Stimulated activated CD8-positive, alpha-beta memory T cell treated with anti-CD3 and anti-CD28 coated beads, Interleukin-15, amount 100 ng/mL, for 48 hours (primary cell): Measurements from ENCODE around the gene KRTAP9-7.
"Not testable (repeated sequence)": the region's sequence is repeated elsewhere in the genome, so short reads cannot be mapped to it uniquely, and the experiment has no call there.

ENCODE experiments used
- DNase-seq, 2 donors: peaks; one replicate each; pipeline ENCODE4 v3.0.0-alpha.2; 2020; ENCODE audit warnings: low read depth in 2 of 2

KRTAP9-7 gene, protein sequence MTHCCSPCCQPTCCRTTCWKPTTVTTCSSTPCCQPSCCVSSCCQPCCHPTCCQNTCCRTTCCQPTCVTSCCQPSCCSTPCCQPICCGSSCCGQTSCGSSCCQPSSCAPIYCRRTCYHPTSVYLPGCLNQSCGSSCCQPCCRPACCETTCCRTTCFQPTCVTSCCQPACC

GRCh38 chr17:41275648-41276190, at the start of gene KRTAP9-7:
KRTAP9-7 (plus strand) TSS chr17:41275698; CDS start chr17:41275698, 0 bp downstream.
- not testable (repeated sequence) for DNase-seq

- DNase-seq, result no peak
Measured at GRCh38 chr17:41226051-41226450, 49.4 kb upstream of the KRTAP9-7 start.

DNA sequence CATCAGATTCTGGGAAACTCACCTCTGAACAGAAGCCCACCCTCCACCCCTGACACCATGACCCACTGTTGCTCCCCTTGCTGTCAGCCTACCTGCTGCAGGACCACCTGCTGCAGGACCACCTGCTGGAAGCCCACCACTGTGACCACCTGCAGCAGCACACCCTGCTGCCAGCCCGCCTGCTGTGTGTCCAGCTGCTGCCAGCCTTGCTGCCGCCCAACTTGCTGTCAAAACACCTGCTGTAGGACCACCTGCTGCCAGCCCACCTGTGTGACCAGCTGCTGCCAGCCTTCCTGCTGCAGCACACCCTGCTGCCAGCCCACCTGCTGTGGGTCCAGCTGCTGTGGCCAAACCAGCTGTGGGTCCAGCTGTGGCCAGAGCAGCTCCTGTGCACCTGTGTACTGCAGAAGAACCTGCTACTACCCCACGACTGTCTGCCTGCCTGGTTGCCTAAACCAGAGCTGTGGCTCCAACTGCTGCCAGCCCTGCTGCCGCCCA, 48.9 kb upstream of the KRTAP9-7 start, which contains the start of gene KRTAP9-2:
Gene KRTAP9-2, plus strand, starts transcription at position 51 of the 498 bp plus-strand sequence. Its CDS starts 7 bp downstream, at position 58.
- not testable (repeated sequence) for DNase-seq

DNA sequence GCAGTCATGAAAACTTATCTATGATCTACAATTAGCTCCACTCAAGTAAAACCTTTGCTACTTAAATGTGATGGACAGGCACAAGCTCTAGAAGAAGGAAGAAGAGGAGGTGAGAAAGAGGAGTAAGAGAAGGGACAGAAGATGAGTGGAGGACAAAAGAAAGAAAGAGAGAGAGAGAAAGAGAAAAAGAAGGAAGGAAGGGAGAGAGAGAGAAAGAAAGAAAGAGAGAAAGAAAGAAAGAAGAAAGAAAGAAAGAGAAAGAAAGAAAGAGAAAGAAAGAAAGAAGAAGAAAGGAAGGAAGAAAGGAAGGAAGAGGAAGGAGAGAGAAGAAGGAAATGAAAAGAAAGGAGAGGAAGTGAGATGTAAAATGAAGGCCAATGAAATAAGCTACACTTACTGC, 45.4 kb upstream of the KRTAP9-7 start:
- no peak for DNase-seq

GRCh38 chr17:41231731-41232130, 43.8 kb upstream of the KRTAP9-7 start:
- no peak for DNase-seq

DNA sequence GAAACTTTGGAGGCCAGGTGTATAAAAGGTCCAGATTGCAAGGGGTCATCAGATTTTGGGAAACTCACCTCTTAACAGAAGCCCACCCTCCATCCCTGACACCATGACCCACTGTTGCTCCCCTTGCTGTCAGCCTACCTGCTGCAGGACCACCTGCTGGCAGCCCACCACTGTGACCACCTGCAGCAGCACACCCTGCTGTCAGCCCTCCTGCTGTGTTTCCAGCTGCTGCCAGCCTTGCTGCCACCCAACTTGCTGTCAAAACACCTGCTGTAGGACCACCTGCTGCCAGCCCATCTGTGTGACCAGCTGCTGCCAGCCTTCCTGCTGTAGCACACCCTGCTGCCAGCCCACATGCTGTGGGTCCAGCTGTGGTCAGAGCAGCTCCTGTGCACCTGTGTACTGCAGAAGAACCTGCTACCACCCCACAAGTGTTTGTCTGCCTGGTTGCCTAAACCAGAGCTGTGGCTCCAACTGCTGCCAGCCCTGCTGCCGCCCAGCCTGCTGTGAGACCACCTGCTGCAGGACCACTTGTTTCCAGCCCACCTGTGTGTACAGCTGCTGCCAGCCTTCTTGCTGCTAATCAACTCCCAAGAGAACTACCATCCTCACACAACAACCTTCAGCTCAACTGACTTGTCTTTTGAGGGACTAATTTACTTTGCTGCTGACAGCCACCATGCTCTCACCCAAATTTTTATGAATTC, 42.9 kb upstream of the KRTAP9-7 start, which contains the start of gene KRTAP9-3:
Gene KRTAP9-3, plus strand, starts transcription at position 51 of the 707 bp plus-strand sequence. Its CDS starts 53 bp downstream, at position 104.
- DNase-seq, result not testable (repeated sequence)

DNA sequence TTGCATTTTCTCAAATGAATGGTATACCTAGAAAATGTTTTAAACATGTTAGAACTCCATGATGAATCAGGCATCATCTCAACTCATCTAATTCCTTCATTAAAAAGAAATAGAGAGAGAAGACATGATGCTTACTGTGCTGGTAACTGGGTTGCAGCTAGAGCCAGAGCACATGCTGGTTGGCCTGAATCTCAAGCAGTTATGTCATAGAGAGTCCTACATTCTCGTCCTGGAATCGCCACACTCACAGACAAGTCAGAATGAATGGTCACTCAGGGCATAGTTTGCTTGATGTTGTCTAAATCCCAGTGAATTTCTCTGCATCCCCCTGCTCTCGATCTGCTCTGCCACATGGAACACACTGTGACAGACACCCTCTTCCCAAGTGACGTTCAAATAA, 38.4 kb upstream of the KRTAP9-7 start:
- DNase-seq, result not testable (repeated sequence)

DNA sequence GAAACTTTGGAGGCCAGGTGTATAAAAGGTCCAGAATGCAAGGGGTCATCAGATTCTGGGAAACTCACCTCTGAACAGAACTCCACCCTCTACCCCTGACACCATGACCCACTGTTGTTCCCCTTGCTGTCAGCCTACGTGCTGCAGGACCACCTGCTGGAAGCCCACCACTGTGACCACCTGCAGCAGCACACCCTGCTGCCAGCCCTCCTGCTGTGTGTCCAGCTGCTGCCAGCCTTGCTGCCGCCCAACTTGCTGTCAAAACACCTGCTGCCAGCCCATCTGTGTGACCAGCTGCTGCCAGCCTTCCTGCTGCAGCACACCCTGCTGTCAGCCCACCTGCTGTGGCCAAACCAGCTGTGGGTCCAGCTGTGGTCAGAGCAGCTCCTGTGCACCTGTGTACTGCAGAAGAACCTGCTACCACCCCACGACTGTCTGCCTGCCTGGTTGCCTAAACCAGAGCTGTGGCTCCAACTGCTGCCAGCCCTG, 37.5 kb upstream of the KRTAP9-7 start, which contains the start of gene KRTAP9-8:
Gene KRTAP9-8, plus strand, starts transcription at position 51 of the 489 bp plus-strand sequence. Its CDS starts 53 bp downstream, at position 104.
- not testable (repeated sequence) for DNase-seq

DNA sequence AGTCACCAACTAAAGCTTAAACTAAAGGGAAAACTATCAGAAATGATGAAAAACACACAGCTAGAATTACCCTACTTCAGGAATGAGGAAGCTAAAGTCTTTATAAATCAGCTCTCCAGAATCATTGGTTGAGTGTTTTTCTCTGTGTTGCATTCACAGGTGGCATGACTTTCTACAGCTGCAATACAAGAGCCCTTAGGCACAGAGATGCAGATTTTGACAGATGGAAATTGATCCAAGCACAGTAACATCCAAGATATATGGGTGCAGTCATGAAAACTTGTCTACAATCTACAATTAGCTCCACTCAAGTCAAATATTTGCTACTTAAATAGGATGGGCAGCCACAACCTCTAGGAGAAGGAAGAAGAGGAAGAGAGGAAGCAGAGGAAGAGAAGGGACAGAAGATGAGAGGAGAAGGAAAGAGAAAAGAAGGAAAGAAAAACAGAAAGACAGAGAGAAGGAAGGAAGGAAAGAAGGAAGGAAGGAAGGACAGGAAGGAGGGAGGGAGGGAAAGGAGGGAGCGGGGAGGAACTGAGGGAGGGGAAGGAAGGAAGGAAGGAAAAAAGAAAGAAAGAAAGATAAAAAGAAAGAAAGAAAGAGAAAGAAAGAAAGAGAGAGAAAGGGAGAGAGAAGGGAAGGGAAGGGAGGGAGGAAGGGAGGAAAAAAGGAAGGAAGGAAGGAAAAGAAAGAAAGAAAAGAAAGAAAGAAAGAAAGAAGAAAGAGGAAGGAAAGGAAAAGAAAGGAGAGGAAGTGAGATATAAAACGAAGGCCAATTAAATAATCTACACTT, 28.3 kb upstream of the KRTAP9-7 start:
- not testable (repeated sequence) for DNase-seq

- not testable (repeated sequence) for DNase-seq
Measured at GRCh38 chr17:41249637-41250240, 25.8 kb upstream of the KRTAP9-7 start, which contains the start of gene KRTAP9-4. KRTAP9-4 (plus strand) TSS chr17:41249687; CDS start chr17:41249721, 34 bp downstream.

GRCh38 chr17:41251261-41251660, 24.2 kb upstream of the KRTAP9-7 start:
- DNase-seq, result no peak

DNA sequence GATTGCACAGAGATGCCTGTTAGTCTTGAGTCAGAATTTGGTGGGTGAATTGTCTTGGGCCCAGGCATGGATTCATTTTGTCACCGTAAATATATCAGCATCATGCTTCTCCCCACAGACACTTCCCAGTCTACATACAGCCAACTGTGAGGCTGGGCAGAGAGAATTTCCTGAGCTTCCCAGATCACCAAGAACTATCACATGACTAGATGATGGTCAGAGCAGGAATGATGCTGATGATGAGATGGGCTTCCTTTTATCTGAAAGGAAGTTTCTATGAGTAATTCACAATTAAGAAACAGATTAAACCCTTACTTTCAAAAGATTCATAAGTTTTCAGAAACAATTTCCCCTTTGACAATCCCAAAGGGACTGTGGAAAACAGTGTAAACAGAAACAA, 20.6 kb upstream of the KRTAP9-7 start:
- no peak for DNase-seq

DNA sequence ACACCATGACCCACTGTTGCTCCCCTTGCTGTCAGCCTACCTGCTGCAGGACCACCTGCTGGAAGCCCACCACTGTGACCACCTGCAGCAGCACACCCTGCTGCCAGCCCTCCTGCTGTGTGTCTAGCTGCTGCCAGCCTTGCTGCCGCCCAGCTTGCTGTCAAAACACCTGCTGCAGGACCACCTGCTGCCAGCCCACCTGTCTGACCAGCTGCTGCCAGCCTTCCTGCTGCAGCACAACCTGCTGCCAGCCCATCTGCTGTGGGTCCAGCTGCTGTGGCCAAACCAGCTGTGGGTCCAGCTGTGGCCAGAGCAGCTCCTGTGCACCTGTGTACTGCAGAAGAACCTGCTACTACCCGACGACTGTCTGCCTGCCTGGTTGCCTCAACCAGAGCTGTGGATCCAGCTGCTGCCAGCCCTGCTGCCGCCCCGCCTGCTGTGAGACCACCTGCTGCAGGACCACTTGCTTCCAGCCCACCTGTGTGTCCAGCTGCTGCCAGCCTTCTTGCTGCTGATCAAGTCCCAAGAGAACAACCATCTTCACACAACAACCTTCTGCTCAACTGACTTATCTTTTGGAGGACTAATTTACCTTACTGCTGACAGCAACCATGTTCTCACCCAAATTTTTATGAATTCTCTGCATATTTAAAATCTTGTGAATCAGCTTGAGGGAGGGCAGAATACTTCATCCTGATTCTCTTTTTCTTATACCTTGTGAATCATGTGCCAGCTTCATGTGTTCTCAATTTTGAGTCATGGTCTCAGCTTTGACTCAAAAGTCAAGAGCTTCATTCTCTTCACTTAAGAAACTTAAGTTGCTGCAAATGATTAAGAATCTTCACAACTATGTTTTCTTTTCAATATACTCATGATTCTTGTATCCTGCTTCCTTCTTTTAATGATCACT, 19.9 kb upstream of the KRTAP9-7 start, which contains the start of gene KRTAP9-9:
Gene KRTAP9-9, plus strand, starts transcription at position 4 of the 910 bp plus-strand sequence.
- DNase-seq, result not testable (repeated sequence)

- DNase-seq, result no peak
Measured at GRCh38 chr17:41256291-41256685, 19.2 kb upstream of the KRTAP9-7 start.

GRCh38 chr17:41258406-41258805, 17.1 kb upstream of the KRTAP9-7 start:
- DNase-seq, result no peak

GRCh38 chr17:41263212-41263611, 12.3 kb upstream of the KRTAP9-7 start:
- DNase-seq, result no peak

DNA sequence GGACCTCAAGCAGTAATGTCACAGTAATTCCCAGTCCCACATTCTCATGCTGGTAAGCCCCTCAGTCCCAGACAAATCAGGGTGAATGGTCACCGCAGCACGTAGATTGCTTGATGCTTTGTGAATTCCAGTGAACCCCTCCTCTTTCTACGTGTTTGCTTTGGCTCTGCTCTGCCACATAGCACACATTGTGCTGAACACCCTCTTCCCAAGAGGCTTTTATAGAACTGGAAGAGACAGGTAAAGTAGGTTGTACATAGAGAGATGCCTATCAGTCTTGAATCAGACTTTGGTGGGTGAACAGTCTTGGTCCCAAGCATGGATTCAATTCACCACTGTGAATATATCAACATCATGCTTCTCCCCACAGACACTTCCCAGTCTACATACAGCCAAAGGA, 10.9 kb upstream of the KRTAP9-7 start:
- no peak for DNase-seq

- no peak for DNase-seq
Measured at GRCh38 chr17:41265078-41265477, 10.4 kb upstream of the KRTAP9-7 start, which contains the start of gene KRTAP9-6. KRTAP9-6 (plus strand) TSS chr17:41265378; CDS start chr17:41265378, 0 bp downstream.

- no peak for DNase-seq
Measured at GRCh38 chr17:41267711-41268110, 7.8 kb upstream of the KRTAP9-7 start.

DNA sequence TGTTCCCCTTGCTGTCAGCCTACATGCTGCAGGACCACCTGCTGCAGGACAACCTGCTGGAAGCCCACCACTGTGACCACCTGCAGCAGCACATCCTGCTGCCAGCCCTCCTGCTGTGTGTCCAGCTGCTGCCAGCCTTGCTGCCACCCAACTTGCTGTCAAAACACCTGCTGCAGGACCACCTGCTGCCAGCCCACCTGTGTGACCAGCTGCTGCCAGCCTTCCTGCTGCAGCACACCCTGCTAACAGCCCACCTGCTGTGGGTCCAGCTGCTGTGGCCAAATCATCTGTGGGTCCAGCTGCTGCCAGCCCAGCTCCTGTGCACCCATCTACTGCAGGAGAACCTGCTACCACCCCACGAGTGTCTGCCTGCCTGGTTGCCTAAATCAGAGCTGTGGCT, 4.2 kb upstream of the KRTAP9-7 start:
- DNase-seq, result not testable (repeated sequence)
